HFFc6 (cell line): ENCODE measurements around the gene BBS4. TPM values are rescaled to one million over a fixed set of nuclear protein-coding genes. Genes with fewer than 3 reads are reported as not detected.

ENCODE experiments used
- DNase-seq: peaks from one replicate; pipeline ENCODE4 v3.0.0-alpha.2; 2018
- H3K27ac Mint-ChIP-seq: 2 replicates; pipeline ENCODE4 v1.8.0; 2020; ENCODE audit warnings: mild to moderate bottlenecking, mixed read lengths
- H3K27me3 Mint-ChIP-seq: 2 replicates; pipeline ENCODE4 v1.8.0; 2021; ENCODE audit warnings: mild to moderate bottlenecking, moderate library complexity, mixed read lengths; ENCODE audit not compliant: insufficient read depth
- H3K36me3 Mint-ChIP-seq: 2 replicates; pipeline ENCODE4 v1.8.0; 2021; ENCODE audit warnings: low read depth, mixed read lengths
- H3K4me1 Mint-ChIP-seq: 2 replicates; pipeline ENCODE4 v1.8.0; 2020; ENCODE audit warnings: low read depth, mixed read lengths
- H3K4me3 Mint-ChIP-seq: 2 replicates; pipeline ENCODE4 v1.8.0; 2020; ENCODE audit warnings: mild to moderate bottlenecking, moderate library complexity, mixed read lengths
- H3K9me3 Mint-ChIP-seq: 2 replicates; pipeline ENCODE4 v1.8.0; 2020; ENCODE audit warnings: mild to moderate bottlenecking, mixed read lengths
- total RNA-seq, 6 experiments: library from RNA; stranded (reverse); fragmentation: NEBNext Ultra II Directional; extraction: Animal tissue kit (Norgen Biotek cat#: 25700); gene quantifications; 2 replicates in 1 of 6; 3 replicates in 5 of 6; pipeline ENCODE4 v1.2.3, GENCODE V29; 2021
- TF ChIP-seq, protein P1 (sequence below): fragments of 200-600 bp; sonication (generic); IDR thresholded peaks from 2 replicates; pipeline ENCODE4 v1.5.0; 2021; ENCODE audit warnings: antibody characterized with exemption, mild to moderate bottlenecking

BBS4 gene
- total RNA-seq, 6 experiments from 2014 or later: 10.3 to 12.9 (median 12.5) TPM

DNA sequence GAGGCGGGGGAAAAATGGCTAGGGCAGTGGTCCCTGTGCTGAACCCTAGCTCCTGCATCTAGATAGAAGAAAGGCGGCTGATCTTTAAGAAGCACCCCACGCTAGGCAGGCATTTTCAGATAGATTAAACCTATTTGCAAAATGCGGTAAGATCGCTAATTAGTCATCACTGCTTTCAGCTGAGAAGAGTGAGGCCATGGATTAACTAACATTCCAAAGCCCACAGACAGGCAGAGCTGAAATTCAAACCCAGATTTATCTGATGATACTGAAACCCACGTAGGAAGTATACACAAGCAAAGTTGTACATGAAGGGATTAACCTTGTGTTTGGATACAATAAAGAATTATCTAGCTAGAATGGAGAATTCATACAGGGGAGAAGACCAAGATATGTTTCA is 92.8 kb downstream of the BBS4 start:
- Mint-ChIP-seq H3K27ac (no peak overlapping the region), H3K4me1 (peaks cover 30% of the 10 kb centered on the region), H3K4me3 (no peak overlapping the region), H3K27me3 (no peaks in the 10 kb centered on the region), H3K36me3 (peaks cover 6% of the 10 kb centered on the region; the same call in 1 of the 2 replicates), H3K9me3 (no peaks in the 10 kb centered on the region)
- DNase-seq: no peak
- TF ChIP-seq, protein P1, sequence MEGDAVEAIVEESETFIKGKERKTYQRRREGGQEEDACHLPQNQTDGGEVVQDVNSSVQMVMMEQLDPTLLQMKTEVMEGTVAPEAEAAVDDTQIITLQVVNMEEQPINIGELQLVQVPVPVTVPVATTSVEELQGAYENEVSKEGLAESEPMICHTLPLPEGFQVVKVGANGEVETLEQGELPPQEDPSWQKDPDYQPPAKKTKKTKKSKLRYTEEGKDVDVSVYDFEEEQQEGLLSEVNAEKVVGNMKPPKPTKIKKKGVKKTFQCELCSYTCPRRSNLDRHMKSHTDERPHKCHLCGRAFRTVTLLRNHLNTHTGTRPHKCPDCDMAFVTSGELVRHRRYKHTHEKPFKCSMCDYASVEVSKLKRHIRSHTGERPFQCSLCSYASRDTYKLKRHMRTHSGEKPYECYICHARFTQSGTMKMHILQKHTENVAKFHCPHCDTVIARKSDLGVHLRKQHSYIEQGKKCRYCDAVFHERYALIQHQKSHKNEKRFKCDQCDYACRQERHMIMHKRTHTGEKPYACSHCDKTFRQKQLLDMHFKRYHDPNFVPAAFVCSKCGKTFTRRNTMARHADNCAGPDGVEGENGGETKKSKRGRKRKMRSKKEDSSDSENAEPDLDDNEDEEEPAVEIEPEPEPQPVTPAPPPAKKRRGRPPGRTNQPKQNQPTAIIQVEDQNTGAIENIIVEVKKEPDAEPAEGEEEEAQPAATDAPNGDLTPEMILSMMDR: no peak

DNA sequence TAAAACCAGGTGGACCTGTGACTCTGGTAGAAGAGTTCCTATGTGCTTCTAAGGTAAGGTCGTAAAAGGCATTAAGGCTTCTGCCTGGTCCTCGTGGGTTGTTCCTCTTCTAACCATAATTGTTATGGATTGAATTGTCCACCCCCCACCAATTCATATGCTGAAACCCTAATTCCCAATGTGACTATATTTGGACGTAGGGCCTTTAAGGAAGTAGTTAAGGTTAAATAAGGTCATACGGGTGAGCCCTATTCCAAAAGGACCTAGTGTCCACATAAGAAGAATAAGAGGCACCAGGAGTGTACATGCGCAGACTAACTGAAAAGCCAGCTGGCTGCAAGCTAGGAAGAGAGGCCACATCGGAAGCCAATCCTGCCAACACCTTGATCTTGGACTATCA is 95.6 kb downstream of the BBS4 start:
- peak overlapping the region; percentile 95 for H3K4me3 Mint-ChIP-seq
- TF ChIP-seq, protein P1: no peak

DNA sequence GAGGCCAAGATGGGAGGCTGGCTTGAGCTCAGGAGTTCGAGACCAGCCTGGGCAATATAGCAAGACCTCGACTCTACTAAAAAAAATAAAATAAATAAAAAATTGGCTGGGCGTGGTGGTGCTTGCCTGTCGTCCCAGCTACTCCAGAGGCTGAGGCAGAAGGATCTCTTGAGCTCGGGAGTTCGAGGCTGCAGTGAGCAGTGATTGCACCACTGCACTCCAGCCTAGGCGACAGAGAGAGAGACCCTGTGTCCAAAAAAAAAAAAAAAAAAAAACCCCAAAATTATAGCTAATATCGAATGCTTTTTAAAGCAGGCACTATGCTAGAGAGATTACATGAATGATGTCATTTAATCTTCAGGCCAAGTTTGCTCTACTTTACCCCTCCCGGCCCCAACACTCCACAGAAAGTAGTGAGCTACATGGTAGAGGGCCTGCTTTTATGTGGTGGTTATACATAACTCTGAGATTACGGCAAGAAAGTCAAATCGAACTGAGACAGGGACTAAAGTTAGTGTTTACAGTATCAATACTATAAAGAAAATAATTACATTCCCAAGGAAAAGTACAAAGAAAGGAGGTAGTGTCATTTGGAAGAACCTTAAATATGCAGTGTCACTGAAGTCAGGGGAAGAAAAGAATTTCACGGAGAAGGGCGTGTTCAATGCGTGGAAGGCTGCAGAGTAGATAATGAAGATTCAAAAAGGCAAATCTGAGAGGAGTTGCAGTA is 96.4 kb downstream of the BBS4 start:
- H3K9me3 Mint-ChIP-seq: no peaks in the 10 kb centered on the region
- no peaks in the 10 kb centered on the region for H3K27me3 Mint-ChIP-seq
- peak overlapping the region; percentile 95 for H3K4me3 Mint-ChIP-seq
- H3K4me1 Mint-ChIP-seq: peaks cover 52% of the 10 kb centered on the region
- TF ChIP-seq, protein P1: no peak
- peak overlapping the region; percentile 87 for H3K27ac Mint-ChIP-seq
- H3K36me3 Mint-ChIP-seq: peaks cover 6% of the 10 kb centered on the region; the same call in 1 of the 2 replicates
- no peak for DNase-seq

More for the DNA sequence above, 95.6 kb downstream of the BBS4 start:
- Mint-ChIP-seq H3K9me3 (no peaks in the 10 kb centered on the region), H3K27me3 (no peaks in the 10 kb centered on the region), H3K4me1 (peaks cover 49% of the 10 kb centered on the region), H3K27ac (no peak overlapping the region), H3K36me3 (peaks cover 6% of the 10 kb centered on the region; the same call in 1 of the 2 replicates)
- DNase-seq: no peak

DNA sequence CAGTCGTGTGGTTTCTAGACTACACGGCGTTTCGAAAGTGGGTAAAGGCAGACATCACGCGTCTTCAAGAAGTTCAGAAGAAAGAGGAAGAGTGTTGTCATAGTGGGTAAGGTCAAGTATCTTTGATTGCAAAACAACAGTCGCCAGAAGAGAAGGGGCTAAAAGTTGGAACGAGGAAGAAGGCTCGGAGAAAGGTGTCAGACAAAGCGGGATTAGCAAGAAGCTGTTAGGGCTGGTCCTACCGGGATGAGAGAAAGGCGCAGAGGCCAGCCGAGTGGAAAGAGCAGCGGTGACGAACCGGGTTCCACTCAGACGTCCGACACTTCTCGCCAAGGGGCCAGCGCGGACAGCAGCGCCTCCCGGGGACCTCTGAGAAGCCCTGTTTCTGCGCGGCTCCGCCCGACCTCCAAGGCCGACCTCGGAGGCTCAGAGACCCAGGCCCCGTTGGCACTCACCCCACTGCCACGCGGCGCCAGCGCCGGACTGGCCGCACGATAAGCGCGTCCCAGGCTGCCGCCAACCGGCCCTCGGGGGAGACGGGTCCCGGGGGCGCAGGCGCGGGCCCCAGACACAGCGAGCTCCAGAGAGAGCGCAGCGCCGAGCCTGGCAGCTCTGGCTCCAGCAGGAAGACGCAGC is 97.1 kb downstream of the BBS4 start:
- TF ChIP-seq, protein P1: no peak
- DNase-seq: no peak
- Mint-ChIP-seq H3K36me3 (peaks cover 6% of the 10 kb centered on the region; the same call in 1 of the 2 replicates), H3K27ac (peak overlapping the region; percentile 92), H3K27me3 (no peaks in the 10 kb centered on the region), H3K9me3 (no peaks in the 10 kb centered on the region), H3K4me3 (peak overlapping the region; percentile 95), H3K4me1 (peaks cover 52% of the 10 kb centered on the region)

DNA sequence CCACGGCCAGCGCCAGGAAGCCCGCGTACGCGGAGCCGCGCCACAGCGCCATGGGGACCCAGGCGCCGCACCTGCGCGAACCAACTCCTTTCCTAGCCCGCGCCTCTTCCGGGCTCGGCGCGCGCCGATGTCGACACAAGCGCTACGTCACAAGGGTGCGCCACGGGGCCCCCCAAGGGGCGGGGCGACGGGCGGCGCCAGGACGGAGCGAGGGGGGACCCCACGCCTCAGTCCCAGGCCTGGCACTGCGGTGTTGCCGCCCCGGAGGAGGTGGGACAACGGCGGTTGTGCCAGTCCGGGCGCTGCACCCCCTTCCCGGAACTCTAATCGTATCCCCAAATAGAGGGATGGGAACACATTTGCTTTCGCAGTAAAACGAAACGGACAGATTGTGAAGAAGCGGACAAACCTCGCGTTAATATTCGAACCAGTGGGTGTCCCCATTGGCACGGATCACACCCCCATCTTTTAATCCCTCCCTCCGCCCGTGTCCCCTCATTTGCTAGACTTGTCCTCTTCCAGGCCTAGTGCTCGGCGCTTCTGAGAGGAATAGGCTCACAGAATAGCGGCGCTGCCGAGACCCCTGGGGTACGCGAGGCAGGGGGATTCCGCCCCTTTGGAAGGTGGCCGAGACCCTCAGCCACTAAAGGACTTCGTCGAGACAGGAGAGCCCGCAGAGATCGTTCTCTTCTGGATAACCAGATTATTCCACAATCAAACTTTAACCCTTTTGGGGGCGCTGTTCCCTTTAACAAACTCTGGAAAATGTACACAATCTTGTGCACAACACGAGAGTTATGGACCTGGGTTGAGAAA is 97.8 kb downstream of the BBS4 start, which contains the start of gene ADPGK:
ADPGK (minus strand) TSS at position 119 of the 816 bp plus-strand sequence; CDS start at position 52, 67 bp downstream.
- H3K4me1 Mint-ChIP-seq: peaks cover 48% of the 10 kb centered on the region
- peaks cover 6% of the 10 kb centered on the region; the same call in 1 of the 2 replicates for H3K36me3 Mint-ChIP-seq
- TF ChIP-seq, protein P1: peak; percentile 88
- DNase-seq: peak; percentile 85
- no peaks in the 10 kb centered on the region for H3K27me3 Mint-ChIP-seq
- H3K9me3 Mint-ChIP-seq: no peaks in the 10 kb centered on the region
- H3K27ac Mint-ChIP-seq: peak within 1 kb of the TSS; percentile 92
- peak within 1 kb of the TSS; percentile 95 for H3K4me3 Mint-ChIP-seq
